Measurements from ENCODE around the gene PIK3CB. TPM values are rescaled to one million over a fixed set of nuclear protein-coding genes. Genes with fewer than 3 reads are reported as not detected.

Gene PIK3CB
- total RNA-seq, 1 experiment from 2014 or later: 8.3 TPM

DNA sequence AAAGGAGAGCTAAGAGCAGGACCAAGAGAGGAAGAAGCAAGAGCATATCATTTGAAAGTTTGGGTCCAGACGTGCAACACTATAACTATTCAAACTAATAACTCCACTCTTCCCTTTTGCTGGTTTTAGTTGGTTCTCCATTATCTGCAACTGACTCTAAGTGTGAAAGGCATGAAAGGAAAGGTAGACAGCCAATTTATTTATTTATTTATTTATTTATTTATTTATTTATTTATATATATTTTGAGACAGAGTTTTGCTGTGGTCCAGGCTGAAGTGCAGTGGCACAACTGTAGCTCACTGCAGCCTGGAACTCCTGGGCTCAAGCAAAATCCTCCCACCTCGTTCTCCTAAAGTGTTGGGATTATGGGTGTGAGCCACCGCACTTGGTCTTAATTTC lies 22.1 kb upstream of the PIK3CB start:
- peaks cover 1% of the 10 kb centered on the region for H3K4me1 ChIP-seq (ENCODE audit: insufficient read depth, low read length)
- no peaks in the 10 kb centered on the region for H4K20me1 ChIP-seq (ENCODE audit: low read length)
- BruUV-seq (replicated peaks): no TSS peak
- ChIA-PET POLR2A (ENCODE audit: unreplicated experiment) (interaction anchor here (0.5 kb wide), 1 partner anchor 40 kb away, joined by 3 read pairs; no protein-coding TSS in a partner anchor), CTCF (no interaction called here)
- TF ChIP-seq EZH2 (IDR thresholded peaks at IDR 0.05; ENCODE audit: low read length, unreplicated experiment) (no peak), EZH2phosphoT487 (IDR thresholded peaks at IDR 0.05; ENCODE audit: borderline replicate concordance, low read length) (no peak)
- TF ChIP-seq, protein P1, sequence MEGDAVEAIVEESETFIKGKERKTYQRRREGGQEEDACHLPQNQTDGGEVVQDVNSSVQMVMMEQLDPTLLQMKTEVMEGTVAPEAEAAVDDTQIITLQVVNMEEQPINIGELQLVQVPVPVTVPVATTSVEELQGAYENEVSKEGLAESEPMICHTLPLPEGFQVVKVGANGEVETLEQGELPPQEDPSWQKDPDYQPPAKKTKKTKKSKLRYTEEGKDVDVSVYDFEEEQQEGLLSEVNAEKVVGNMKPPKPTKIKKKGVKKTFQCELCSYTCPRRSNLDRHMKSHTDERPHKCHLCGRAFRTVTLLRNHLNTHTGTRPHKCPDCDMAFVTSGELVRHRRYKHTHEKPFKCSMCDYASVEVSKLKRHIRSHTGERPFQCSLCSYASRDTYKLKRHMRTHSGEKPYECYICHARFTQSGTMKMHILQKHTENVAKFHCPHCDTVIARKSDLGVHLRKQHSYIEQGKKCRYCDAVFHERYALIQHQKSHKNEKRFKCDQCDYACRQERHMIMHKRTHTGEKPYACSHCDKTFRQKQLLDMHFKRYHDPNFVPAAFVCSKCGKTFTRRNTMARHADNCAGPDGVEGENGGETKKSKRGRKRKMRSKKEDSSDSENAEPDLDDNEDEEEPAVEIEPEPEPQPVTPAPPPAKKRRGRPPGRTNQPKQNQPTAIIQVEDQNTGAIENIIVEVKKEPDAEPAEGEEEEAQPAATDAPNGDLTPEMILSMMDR (conservative IDR thresholded peaks at IDR 0.05; ENCODE audit: low read depth, low read length): no peak
- H3K36me3 ChIP-seq (ENCODE audit: low read depth, low read length): no peaks in the 10 kb centered on the region
- H3K9me2 ChIP-seq (replicated peaks; ENCODE audit: low read length): no peaks in the 10 kb centered on the region
- H3K27ac ChIP-seq (ENCODE audit: low read length): no peak overlapping the region
- H3K4me2 ChIP-seq (ENCODE audit: low read length): no peak overlapping the region
- H3K9me3 ChIP-seq (ENCODE audit: low read length): no peaks in the 10 kb centered on the region
- DNase-seq (no peak), ATAC-seq (no peak)
- H2AFZ ChIP-seq (ENCODE audit: low read length): no peak overlapping the region
- no peaks in the 10 kb centered on the region for H3K79me2 ChIP-seq (ENCODE audit: low read length)
- H3F3A ChIP-seq (ENCODE audit: low read length, unreplicated experiment): no peaks in the 10 kb centered on the region
- intact Hi-C loops (cut with micrococcal nuclease): no loop called here
- no peak overlapping the region for H3K9ac ChIP-seq (ENCODE audit: low read length)
- H3K4me3 ChIP-seq (ENCODE audit: low read length): no peak overlapping the region
- no peaks in the 10 kb centered on the region for H3K27me3 ChIP-seq (ENCODE audit: low read length)

DNA sequence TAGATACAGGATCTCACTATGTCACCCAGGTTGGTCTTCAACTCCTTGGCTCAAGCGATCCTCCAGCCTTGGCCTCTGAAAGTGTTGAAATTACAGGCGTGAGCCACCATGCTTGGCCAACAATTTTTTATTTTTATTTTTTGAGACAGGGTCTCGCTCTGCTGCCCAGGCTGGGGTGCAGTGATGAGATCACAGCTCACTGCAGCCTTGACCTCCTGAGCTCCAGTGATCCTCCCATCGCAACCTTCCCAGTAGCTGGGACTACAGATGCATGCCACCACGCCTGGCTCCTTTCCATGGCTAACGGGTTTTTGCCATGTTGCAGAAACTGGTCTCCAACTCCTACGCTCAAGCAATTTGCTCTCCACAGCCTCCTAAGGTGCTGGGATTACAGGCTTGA lies 20.2 kb upstream of the PIK3CB start:
- no peaks in the 10 kb centered on the region for H3K36me3 ChIP-seq (ENCODE audit: low read depth, low read length)
- no peak for ATAC-seq
- POLR2A ChIA-PET (ENCODE audit: unreplicated experiment): no interaction called here
- no peaks in the 10 kb centered on the region for H3K4me1 ChIP-seq (ENCODE audit: insufficient read depth, low read length)
- no peak overlapping the region for H2AFZ ChIP-seq (ENCODE audit: low read length)
- no peaks in the 10 kb centered on the region for H3F3A ChIP-seq (ENCODE audit: low read length, unreplicated experiment)
- H3K4me2 ChIP-seq (ENCODE audit: low read length): no peak overlapping the region
- no peak overlapping the region for H3K27ac ChIP-seq (ENCODE audit: low read length)
- no peak overlapping the region for H3K9ac ChIP-seq (ENCODE audit: low read length)
- H3K4me3 ChIP-seq (ENCODE audit: low read length): no peak overlapping the region
- CTCF ChIA-PET: no interaction called here
- intact Hi-C loops (cut with micrococcal nuclease): no loop called here
- H3K79me2 ChIP-seq (ENCODE audit: low read length): no peaks in the 10 kb centered on the region
- no TSS peak for BruUV-seq (replicated peaks)
- TF ChIP-seq EZH2 (IDR thresholded peaks at IDR 0.05; ENCODE audit: low read length, unreplicated experiment): no peak
- no peaks in the 10 kb centered on the region for H4K20me1 ChIP-seq (ENCODE audit: low read length)
- H3K9me3 ChIP-seq (ENCODE audit: low read length): no peaks in the 10 kb centered on the region
- H3K9me2 ChIP-seq (replicated peaks; ENCODE audit: low read length): no peaks in the 10 kb centered on the region
- no peak for DNase-seq
- H3K27me3 ChIP-seq (ENCODE audit: low read length): no peaks in the 10 kb centered on the region

DNA sequence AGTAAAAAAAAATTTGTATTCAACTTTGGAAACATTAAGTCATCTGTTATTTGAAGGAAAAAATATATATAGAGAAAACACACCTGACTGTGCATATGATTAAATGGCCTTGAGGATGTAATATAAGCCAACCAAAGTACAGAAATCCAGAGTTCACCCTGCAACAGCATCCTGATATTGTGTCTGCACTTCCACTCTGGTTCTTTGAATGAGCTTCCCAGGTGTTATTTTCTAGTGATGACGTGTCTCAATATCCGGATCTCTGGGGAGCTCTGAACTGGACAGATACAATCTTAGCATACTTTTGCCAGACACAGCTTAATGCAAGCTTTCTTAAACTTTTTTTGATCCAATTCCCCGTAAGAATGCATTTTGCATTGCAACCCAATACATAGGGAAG lies 19.5 kb upstream of the PIK3CB start:
- Histone ChIP-seq H3K27ac (ENCODE audit: low read length) (no peak overlapping the region), H3K27me3 (ENCODE audit: low read length) (no peaks in the 10 kb centered on the region), H3K9ac (ENCODE audit: low read length) (no peak overlapping the region), H3K9me3 (ENCODE audit: low read length) (no peaks in the 10 kb centered on the region), H3K36me3 (ENCODE audit: low read depth, low read length) (no peaks in the 10 kb centered on the region), H3F3A (ENCODE audit: low read length, unreplicated experiment) (no peaks in the 10 kb centered on the region), H3K4me2 (ENCODE audit: low read length) (no peak overlapping the region), H3K4me3 (ENCODE audit: low read length) (no peak overlapping the region), H2AFZ (ENCODE audit: low read length) (no peak overlapping the region), H4K20me1 (ENCODE audit: low read length) (no peaks in the 10 kb centered on the region), H3K9me2 (replicated peaks; ENCODE audit: low read length) (no peaks in the 10 kb centered on the region), H3K79me2 (ENCODE audit: low read length) (no peaks in the 10 kb centered on the region), H3K4me1 (ENCODE audit: insufficient read depth, low read length) (no peaks in the 10 kb centered on the region)
- ATAC-seq: no peak
- TF ChIP-seq EZH2 (IDR thresholded peaks at IDR 0.05; ENCODE audit: low read length, unreplicated experiment): no peak
- DNase-seq: no peak
- intact Hi-C loops (cut with micrococcal nuclease): no loop called here
- ChIA-PET POLR2A (ENCODE audit: unreplicated experiment) (no interaction called here), CTCF (no interaction called here)
- no TSS peak for BruUV-seq (replicated peaks)

DNA sequence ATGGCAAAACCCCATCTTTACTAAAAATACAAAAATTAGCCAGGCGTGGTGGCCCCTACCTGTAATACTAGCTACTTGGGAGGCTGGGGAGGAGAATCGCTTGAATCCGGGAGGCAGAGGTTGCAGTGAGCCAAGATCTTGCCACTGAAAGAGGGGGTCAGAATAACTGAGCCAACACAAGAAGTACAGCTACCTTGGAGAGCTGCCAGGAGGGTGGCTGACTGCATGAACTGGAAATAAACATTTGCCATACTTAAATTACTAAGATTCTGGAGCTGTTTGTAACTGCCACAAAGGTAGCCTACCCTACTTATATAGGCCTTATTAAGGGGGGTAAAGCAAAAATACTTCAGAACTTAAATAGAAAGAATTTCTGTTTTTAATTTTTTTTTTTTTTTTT lies 15.4 kb upstream of the PIK3CB start:
- no peak for DNase-seq
- Histone ChIP-seq H4K20me1 (ENCODE audit: low read length) (no peaks in the 10 kb centered on the region), H3K36me3 (ENCODE audit: low read depth, low read length) (no peaks in the 10 kb centered on the region), H3K9me2 (replicated peaks; ENCODE audit: low read length) (no peaks in the 10 kb centered on the region), H3K27ac (ENCODE audit: low read length) (no peak overlapping the region), H3K9ac (ENCODE audit: low read length) (no peak overlapping the region), H3K79me2 (ENCODE audit: low read length) (no peaks in the 10 kb centered on the region), H3K4me2 (ENCODE audit: low read length) (no peak overlapping the region), H3K4me1 (ENCODE audit: insufficient read depth, low read length) (no peaks in the 10 kb centered on the region), H3F3A (ENCODE audit: low read length, unreplicated experiment) (no peaks in the 10 kb centered on the region), H3K27me3 (ENCODE audit: low read length) (no peaks in the 10 kb centered on the region), H2AFZ (ENCODE audit: low read length) (no peak overlapping the region), H3K9me3 (ENCODE audit: low read length) (no peaks in the 10 kb centered on the region), H3K4me3 (ENCODE audit: low read length) (no peak overlapping the region)
- no peak for TF ChIP-seq EZH2 (IDR thresholded peaks at IDR 0.05; ENCODE audit: low read length, unreplicated experiment)
- no peak for TF ChIP-seq EZH2phosphoT487 (IDR thresholded peaks at IDR 0.05; ENCODE audit: borderline replicate concordance, low read length)
- TF ChIP-seq, protein P1 (conservative IDR thresholded peaks at IDR 0.05; ENCODE audit: low read depth, low read length): no peak
- no TSS peak for BruUV-seq (replicated peaks)
- no peak for ATAC-seq
- ChIA-PET POLR2A (ENCODE audit: unreplicated experiment) (no interaction called here), CTCF (no interaction called here)
- intact Hi-C loops (cut with micrococcal nuclease): no loop called here

All from PC-3 (cell line).